ENCODE measurements around the gene DENND5A.

- no peak for TF ChIP-seq CTCF (IDR thresholded peaks at IDR 0.05; ENCODE audit: low read depth, low read length)
- no peak for TF ChIP-seq POLR2A (IDR thresholded peaks at IDR 0.05; ENCODE audit: extremely low read depth, insufficient read length)
Observed at GRCh38 chr11:9304178-9304577, 39.0 kb upstream of the DENND5A start.
